GM19239 (cell line): ENCODE data around the gene ODF2.
"Not testable (repeated sequence)": the region's sequence is repeated elsewhere in the genome, so short reads cannot be mapped to it uniquely, and the experiment has no call there.

ENCODE experiments used
- DNase-seq: peaks from one replicate; pipeline ENCODE4 v3.0.0; 2011; ENCODE audit warnings: low spot score; ENCODE audit not compliant: insufficient read length
- FAIRE-seq: peaks from 2 replicates; lab custom pipeline; 2011; peaks lifted over from hg19 to GRCh38; lab: Jason Lieb, UNC

The ODF2 gene

DNA sequence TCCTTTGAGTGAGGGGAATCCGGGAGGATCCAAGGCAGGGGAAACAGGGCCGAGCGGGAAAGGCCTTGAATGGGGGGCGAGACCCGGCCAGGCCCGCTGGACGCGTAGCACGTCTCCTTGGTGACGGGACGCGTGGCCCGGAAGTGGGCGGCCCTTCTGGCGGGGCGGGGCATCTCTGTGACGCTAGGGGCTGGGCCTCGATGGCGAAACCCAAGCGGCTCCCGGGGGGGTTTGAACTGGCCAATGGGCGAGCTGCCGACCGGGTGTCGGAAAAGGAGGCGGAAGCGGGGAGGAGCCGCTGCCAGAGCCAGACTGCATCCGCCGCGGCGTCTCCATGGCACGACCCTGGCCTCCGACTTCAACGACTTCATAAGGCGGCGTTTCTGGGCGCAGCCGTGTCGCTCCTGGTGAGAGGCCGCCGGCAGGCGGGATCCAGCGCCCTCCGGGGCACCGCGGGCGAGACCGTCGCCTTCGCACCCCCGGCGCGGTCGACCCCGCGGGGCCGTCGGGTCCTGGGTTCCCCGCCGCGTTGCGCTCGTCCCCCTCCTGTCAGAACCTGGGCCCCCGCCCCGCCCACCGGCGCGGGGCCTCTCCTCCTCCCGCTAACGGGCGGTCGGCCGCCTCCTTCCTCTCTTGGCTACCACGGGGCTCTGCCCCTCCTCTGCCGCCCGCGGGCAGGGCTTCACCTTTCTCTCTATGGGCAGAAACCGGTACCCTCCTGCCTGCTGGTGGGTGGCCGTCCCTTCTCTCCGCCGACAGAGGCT is at the start of gene ODF2:
Gene ODF2, plus strand, starts transcription at position 158 of the 764 bp plus-strand sequence. Its CDS starts 86 bp downstream, at position 244.
- DNase-seq (peak; percentile 99), FAIRE-seq (peak; percentile 97)

DNA sequence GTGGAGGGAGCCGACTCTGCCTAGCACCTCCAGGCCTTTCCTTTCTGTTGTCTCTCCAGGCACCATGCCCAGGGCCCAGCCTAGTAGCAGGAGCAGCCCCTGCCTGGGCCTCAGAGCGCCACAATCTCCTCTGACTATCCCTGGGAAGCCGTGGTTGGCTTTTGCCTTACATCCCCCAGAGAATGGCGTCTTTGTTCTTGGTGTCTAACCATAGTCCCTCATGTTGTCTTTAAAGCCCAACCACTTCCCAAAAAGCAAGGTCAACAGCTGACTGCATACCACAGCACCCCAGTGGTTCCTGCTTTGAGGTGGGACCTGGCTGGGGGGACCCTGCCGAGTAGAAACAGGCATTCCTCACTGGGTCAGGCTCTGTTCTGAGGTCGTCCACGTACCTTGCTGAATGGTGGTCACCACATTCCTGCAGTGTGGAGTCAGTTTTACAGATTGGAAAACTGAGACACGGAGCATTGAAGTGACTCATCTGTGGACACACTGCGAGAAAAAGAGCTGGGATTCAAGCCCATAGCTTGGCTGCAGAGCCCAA is 48.9 kb upstream of the ODF2 start:
- no peak for FAIRE-seq
- no peak for DNase-seq

DNA sequence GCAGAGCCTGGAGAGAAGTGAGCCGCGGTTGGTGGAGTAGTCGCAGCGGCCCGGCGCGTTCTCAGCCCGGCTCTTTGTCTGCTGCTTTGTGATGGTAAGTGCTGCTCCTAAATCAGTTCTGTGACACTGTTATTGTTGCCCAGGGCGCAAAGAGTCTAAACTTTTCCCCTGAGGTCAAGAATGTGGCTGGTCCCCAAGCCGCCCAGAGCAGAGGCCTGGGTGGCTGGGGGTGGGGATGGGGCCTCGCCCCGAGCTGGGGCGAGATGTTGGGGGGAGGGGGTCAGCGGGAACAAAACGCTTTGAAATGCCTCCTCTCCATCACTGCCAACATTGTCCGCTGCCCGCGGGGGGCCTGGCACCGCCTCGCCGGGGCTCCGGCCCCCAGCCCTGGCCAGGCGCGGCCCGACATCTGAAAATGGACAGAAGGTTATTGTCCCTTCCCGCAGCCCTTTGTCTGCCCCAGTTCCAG is 46.8 kb upstream of the ODF2 start:
- DNase-seq: no peak
- FAIRE-seq: no peak

DNA sequence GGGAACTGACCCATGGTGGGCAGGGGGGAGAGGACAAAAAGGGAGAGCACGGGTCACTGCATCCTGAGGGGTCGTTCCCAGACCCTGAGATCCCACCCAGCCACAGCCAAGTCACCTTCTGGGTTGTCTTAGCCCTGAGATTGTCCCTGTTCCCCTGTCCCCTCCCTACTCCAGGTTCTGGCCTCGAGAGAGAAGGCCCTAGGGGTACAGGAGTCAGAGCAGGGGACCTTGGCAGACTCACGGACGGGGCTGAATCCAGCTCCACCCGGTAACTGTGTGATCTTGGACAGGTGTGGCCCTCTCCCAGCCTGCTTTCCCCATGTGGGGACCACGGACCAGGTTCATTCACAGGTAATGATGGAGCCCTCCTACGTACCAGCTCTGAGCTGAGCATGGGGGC is 46.4 kb upstream of the ODF2 start:
- DNase-seq: no peak
- no peak for FAIRE-seq

DNA sequence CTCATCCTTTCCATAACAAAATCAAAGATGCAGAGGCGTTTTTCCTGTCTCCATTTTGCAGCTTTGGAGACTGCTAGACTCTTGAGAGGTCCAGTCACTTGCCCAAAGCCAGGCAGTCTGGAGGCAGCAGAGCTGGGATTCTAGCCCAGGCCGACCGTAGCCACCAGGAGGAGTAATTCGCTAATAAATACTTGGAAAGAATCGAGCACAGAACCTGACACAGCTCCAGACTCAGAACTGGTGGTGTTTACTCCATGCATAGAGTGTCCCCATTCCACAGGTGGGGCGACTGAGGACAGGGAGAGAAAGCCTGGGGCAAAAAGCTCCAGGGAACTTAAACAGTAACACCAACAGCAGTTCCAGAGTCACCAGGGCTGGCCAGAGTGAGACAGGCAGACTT is 45.8 kb upstream of the ODF2 start:
- FAIRE-seq: no peak
- DNase-seq: no peak

DNA sequence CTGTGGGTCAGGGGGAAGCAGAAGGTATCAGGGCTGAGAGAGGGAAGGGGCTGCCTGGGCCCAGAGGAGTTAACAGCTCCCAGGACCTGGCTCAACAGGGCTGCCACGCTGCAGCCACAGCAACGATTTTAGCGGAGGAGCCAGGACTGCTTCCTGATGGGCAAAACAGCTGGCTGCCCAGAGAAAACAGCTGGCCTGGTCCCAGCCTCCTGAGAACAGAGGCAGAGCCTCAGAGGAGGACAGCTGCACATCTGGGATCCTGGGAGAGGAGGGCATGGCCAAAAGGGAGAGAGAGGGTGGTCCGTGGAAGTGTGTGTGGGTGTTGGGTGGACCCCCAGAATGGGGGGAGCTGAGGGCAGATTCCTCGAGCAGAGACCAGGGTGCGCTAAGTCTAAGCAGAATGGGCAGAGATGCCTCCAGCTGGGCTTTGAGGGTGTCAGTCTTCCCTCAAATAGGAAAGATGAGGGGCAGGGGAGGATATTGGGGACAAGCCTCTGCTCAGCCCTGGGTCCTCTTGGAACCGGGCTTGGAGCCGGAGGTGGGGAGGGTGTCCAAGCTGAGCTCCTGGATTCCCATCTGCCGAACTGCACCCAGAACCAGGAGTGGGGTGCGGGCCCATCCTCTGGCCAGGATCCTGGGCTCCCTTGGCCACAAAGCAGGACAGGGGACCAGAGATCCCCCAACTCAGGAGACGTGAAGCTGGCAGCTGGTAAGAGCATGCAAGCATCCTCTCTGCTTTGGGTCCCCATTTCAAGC is 44.3 kb upstream of the ODF2 start:
- no peak for FAIRE-seq
- DNase-seq: no peak

DNA sequence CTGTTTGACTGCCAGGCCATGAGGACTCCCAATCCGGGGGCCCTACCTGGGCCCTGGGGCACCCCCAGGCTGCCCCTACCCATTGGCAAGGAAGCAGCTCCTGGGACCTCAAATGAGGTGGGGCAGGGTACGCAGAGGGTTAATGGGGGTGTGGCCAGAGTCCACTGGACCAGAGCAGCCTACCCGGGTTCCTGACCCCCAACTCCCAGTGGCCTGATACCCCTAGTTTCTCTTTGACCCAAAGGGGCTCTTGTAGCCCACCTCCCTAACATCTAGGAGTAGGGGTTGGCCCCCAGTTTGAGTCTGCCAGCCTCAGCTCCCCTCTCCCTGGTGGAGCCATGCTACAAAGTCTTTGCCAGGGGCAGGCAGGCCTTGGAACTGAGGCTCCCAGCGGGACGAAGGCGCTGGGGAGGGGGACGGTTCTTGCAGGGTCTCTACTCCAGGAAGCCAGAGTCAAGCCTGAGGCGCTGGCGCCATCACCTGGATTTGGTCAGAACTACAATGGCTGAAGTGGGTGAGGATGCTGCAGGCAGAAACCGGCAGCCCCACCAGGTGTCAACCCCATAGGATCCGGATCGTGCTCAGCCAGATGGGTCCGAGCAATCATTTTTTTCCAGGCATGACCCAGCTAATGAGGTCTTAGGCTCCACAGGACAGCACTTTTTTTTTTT is 43.6 kb upstream of the ODF2 start:
- FAIRE-seq (no peak), DNase-seq (no peak)

DNA sequence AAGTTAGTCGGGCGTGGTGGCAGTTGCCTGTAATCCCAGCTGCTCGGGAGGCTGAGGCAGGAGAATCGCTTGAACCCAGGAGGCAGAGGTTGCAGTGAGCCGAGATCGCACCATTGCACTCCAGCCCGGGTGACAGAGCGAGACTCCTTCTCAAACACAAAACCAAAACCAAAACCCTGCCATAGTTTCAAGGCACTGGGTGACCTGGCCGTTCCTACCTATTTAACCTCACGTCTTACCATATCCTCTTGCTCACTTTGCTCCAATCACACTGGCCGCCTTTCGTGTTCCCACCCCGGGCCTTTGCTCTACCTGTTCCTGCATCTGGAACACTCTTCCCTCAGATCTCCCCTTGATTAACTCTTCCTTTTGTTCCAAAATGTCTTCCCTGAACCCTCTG is 42.1 kb upstream of the ODF2 start:
- DNase-seq, FAIRE-seq: not testable (repeated sequence)

DNA sequence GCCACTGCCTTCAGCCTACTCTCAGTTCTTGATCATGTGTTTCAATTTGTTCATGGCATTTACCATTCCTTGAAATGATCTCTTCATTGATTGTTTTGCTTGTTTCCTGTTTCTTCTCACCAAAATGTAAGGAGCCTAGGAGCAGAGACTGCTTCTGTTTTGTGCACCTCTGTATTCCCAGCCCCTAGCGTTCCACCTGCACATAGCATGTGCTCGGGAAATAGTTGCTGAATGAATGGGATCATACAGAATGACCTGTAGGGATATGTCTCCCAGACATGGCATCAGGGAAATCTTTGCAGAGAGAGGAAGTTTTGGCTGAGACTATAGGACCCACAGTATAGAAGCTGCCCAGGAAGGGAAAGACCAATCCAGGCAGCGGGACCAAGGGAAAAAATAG is 41.3 kb upstream of the ODF2 start:
- no peak for FAIRE-seq
- no peak for DNase-seq

DNA sequence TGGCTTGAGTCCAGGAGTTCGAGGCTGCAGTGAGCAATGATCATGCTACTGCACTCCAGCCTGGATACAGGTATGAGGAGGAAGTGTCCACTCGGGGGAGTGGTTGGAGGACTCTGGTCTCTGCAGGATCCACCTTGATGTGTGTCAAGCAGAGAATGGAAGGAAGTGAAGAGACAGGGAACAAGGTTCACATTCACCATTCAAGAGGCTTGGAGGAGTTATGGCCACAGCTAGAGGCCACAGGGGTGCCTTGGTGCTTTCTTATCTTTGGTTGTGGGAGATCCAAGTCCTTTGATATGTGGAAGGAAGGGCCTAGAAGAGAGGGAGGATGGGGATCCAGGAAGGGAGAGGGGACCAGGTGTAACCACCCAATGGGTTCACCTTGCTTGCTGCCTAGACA is 40.5 kb upstream of the ODF2 start:
- no peak for FAIRE-seq
- no peak for DNase-seq

DNA sequence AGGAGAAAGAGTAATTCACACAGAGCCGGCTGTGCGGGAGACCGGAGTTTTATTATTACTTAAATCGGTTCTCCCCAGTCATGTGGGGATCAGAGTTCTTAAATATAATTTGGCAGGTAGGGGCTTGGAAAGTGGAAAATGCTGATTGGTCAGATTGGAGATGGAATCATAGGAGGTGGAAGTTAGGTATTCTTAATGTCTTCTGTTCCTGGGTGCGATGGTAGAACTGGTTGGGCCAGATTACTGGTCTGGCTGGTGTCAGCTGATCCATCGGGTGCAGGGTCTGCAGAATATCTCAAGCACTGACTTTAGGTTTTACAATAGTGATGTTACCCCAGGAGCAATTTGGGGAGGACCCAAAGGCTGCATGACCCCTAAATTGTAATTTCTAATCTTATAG is 39.8 kb upstream of the ODF2 start:
- FAIRE-seq: no peak
- no peak for DNase-seq

DNA sequence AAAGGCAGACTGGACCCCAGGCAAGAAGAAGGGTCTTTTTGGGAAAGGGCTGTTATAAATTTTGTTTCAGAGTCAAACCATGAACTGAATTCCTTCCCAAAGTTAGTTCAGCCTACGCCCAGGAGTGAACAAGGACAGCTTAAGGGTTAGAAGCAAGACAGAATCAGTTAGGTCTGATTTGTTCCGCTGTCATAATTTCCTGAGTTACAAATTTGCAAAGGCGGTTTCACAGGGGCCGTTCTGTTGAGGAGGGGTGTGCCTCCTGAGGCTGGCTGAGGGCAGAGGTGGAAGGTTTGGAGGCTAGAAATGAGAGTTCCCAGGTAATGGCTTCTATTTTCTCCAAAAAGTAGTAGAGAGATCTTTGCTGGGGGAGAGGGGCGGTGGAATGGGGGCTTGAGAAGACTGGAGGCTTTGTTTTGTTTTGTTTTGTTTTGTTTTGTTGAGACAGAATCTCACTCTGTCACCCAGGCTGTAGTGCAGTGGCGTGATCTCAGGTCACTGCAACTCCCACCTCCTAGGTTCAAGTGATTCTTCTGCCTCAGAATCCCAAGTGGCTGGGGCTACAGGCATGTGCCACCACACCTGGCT is 39.3 kb upstream of the ODF2 start:
- DNase-seq (no peak), FAIRE-seq (no peak)

DNA sequence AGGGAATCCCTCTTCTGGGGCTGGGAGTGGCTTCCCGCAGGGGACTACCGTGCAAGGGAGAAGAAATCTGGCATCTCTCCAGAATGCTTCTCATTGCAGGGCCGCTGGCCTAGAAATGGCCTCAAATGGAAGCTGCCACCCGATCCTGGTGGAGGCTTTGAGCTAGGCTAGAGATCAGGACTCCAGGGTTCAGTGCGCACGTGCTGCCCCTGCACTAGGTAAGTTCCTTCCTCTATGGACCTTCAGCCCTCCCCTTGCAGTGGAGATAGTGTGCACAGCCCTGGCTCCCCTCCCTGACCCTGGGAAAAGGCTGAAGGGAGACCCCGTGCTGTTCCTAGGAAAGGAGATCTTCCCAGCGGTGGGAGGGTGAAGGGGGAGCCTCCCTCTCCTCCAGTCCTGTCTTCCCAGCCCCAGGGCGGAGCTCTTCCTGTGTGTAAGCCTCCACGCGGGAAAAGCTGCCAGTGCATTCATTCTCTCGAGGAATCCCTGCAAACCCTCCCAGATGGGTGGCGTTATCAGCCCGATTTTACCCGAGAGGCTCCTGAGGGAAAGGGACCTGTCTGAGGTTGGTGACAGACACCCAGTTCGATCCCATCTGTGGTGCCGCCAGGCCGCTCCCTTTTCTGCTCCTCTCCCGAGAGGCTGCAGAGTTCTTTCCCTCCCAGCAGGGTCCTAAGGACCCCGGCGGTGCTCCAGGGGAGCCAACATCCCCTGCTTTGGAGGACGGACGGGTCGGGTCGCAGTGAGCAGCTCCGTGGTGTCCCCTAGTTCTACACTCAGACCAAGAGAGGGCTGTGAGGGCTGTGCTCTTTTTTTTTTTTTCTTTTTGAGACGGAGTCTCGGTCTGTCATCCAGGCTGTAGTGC is 36.5 kb upstream of the ODF2 start:
- DNase-seq: no peak
- FAIRE-seq: no peak

DNA sequence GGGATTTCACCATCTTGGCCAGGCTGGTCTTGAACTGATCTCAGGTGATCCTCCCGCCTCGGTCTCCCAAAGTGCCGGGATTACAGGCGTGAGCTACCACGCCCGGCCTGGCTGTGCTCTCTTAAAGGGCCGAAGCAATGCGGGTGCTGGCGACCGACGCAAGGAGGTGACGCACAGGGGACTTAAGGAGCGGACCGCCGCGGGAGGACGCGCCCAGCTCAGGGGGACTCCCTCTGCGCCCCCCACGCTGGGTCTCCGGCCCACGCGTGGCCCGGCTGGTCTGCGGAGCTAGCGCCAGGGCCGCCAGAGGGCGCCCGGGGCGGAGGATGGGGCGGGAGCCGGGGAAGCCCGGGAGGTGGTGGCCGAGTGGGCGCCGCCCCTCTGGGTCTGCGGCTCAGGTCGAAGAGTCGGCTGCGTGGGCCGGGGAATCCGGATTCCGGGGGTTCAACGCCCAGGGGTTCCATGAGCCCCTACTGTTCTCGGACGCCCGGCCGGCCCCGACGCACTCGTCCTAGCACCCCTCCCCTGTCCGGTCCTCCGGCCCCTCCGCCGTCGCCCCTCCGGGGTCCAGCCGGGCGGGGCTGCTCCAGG is 35.7 kb upstream of the ODF2 start:
- DNase-seq: peak; percentile 93
- no peak for FAIRE-seq

DNA sequence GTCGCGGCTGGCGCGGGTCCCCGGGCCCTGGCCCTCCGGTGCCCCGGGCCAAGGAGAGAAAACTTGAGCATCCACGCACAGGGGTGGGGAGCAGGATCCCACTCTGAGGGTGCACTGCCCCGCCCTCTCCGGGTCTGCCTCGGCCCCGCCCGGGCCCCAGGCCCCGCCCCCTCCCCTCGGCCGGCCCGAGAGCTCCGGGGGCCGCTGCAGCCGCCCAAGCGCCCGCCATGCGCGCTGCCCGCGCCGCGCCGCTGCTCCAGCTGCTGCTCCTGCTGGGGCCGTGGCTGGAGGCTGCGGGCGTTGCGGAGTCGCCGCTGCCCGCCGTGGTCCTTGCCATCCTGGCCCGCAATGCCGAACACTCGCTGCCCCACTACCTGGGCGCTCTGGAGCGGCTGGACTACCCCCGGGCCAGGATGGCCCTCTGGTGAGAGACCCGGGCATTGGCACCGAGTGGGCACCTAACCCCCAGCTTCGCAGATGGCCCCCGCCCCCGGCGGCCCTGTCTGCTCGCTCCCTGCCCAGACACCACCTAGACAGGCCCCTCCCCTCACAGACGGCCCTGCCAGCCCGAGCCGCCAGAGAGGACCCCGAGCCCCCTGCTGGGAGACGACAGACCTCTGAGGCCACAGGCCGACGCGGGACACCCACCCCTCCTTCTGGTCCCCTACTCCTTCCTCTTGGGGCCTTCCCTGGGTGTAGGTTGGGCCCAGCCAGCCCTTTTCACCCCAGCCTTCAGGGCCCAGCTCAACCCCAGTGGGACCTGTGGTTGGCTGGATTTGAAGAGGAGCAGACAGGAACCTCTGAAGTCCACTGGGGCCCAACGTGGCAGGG is 34.9 kb upstream of the ODF2 start, which contains the start of gene CERCAM:
Gene CERCAM, plus strand, starts transcription at position 207 of the 831 bp plus-strand sequence. Its CDS starts 21 bp downstream, at position 228.
- peak; percentile 83 for DNase-seq

DNA sequence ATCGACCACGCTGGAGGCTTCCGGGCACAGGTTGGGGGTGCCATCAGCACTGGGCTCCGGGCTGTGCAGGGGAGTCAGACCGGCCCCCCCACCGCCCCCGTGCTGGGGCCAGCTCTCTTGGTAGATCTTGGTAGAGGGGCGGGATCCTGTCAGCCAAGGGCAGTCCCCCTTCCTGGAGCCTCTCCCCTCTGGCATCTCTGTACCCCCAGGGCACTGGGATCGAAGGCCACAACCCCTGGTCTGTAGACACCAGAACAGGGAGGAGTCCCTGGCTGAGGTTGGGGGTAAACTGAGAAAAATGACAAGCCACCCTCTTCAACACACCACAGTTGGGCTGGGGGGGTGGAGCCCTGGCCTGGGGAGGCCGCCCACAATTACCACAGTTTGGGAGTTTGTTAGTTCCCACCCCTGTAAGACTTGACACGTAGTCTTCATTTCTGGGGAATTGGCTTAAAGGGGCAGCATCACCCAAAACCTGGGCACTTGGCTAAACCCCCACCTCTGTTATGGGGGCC is 34.3 kb upstream of the ODF2 start:
- DNase-seq (no peak), FAIRE-seq (no peak)

More for the DNA sequence above, 34.9 kb upstream of the ODF2 start, which contains the start of gene CERCAM:
- no peak for FAIRE-seq

DNA sequence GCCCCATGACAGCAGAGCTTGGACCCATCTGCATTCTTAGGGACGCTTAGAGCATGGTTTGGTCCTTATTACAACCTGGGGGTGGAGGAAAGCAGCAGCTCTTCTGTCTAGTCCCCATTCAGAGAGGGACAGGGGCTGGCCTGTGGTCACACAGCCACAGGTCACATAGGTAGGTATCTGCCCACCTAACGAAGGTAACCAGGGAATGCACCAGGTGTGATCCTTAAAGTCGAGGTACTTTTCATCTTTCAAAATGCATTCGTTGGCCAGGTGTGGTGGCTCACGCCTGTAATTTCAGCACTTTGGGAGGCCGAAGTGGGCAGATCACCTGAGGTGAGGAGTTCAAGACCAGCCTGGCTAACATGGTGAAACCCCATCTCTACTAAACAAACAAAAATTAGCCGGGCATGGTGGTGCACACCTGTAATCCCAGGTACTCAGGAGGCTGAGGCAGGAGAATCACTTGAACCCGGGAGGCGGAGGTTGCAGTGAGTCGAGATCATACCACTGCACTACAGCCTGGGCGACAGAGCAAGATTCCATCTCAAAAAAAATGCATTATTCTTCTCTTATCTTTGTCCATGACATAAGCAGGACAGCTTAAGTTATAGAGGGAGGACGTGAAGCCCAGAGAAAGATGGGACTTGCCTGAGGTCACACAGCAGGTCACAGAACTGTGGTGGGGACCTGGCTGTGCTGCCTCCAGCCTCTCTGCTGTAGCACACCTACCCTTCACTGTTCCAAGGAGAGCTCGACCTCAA is 33.6 kb upstream of the ODF2 start:
- FAIRE-seq, DNase-seq: not testable (repeated sequence)
